Activated CD4-positive, alpha-beta T cell treated with anti-CD3 and anti-CD28 coated beads, Interleukin-2, amount 10 ng/mL, durations not matched to agents 7 days and 5 days (primary cell): ENCODE data around the gene TRAFD1. TPM values are rescaled to one million over a fixed set of nuclear protein-coding genes. Genes with fewer than 3 reads are reported as not detected.
A peak's percentile ranks its signal among the peaks of the same experiment; 100 is the strongest.

Source experiments
- CTCF ChIA-PET: fragments of 350-600 bp; sonication (Branson Sonifier 250); formaldehyde crosslinking; loops from one replicate; lab custom pipeline; 2021; ENCODE audit warnings: antibody characterized with exemption; lab: Charles Lee
- POLR2A ChIA-PET: fragments of 350-600 bp; sonication (Branson Sonifier 250); formaldehyde crosslinking; loops from one replicate; lab custom pipeline; 2021; ENCODE audit warnings: antibody characterized with exemption; lab: Charles Lee
- DNase-seq: peaks from one replicate; pipeline ENCODE4 v3.0.0-alpha.2; 2020
- H3K27ac Mint-ChIP-seq: one replicate; pipeline ENCODE4 v1.8.0; 2021; ENCODE audit warnings: mild to moderate bottlenecking, moderate library complexity, mixed read lengths
- H3K27me3 Mint-ChIP-seq: one replicate; pipeline ENCODE4 v1.8.0; 2021; ENCODE audit warnings: mixed read lengths
- H3K36me3 Mint-ChIP-seq: one replicate; pipeline ENCODE4 v1.8.0; 2021; ENCODE audit warnings: low read depth, mixed read lengths
- H3K4me1 Mint-ChIP-seq: one replicate; pipeline ENCODE4 v1.8.0; 2021; ENCODE audit warnings: mixed read lengths
- H3K4me3 Mint-ChIP-seq: one replicate; pipeline ENCODE4 v1.8.0; 2021; ENCODE audit warnings: mild to moderate bottlenecking, moderate library complexity, mixed read lengths
- H3K9me3 Mint-ChIP-seq: one replicate; pipeline ENCODE4 v1.8.0; 2021; ENCODE audit warnings: mixed read lengths
- total RNA-seq, 2 experiments: library from RNA; stranded (reverse); gene quantifications; one replicate each; pipeline ENCODE4 v1.2.3, GENCODE V29; 2021

TRAFD1 gene
- total RNA-seq, 2 experiments from 2014 or later = 68.9 to 70.4 TPM

DNA sequence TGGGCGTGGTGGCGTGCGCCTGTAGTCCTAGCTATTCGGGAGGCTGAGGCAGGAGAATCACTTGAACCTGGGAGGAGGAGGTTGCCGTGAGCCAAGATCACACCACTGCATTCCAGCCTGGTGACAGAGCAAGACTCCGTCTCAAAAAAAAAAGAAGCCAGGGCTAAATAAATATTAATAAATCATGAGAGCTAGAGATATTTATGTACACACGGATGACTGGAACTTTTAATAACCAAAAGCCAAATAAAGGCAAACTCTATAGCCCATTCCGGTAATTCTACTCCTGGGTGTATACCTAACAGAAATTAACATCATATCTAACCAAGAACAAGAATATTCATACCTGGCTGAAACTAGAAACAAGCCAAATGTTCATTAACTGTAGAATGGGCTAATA, 7.7 kb upstream of the TRAFD1 start:
- no peaks in the 10 kb centered on the region for H3K9me3 Mint-ChIP-seq
- peaks cover 3% of the 10 kb centered on the region for H3K27me3 Mint-ChIP-seq
- POLR2A ChIA-PET = no interaction called here
- DNase-seq = no peak
- no peaks in the 10 kb centered on the region for H3K36me3 Mint-ChIP-seq
- CTCF ChIA-PET = interaction anchor here (1.3 kb wide), 1 partner anchor 13 kb away, joined by 3 read pairs; no protein-coding TSS in a partner anchor
- H3K27ac Mint-ChIP-seq = no peak overlapping the region
- no peak overlapping the region for H3K4me3 Mint-ChIP-seq
- peaks cover 16% of the 10 kb centered on the region for H3K4me1 Mint-ChIP-seq

DNA sequence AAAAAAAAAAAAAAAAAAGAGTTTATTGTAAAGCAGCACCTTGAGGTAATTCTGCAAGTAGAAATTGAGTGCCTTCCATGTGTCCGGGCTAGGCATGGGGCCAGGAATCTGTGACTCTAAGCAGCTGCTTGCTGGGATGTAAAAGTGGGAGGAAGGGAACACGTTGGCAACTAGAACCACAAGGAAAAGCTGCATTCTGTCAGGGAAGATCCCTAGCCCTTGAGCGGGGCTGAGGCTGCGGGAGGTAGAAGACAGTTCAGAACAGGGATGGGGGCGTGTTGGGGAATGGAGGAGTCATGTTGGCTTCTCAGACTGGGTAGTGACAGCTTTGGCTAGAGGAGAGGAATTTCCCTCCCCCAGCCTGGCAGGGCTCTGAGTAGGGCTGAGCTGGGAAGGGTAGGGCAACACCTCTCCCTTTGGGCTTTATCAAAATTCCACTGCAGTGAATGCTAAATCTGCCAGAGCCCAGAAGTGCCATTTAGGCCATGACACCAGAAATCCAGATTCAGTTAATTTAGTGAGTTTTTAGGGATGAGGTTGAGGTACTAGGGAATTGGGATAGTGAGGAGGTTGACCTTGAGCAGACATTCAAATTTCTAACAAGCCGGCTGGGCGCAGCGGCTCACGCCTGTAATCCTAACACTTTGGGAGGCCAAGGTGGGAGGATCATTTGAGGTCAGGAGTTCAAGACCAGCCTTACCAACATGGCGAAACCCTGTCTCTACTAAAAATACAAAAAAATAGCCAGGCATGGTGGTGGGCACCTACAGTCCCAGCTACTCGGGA, 3.4 kb upstream of the TRAFD1 start:
- peaks cover 7% of the 10 kb centered on the region for H3K27me3 Mint-ChIP-seq

DNA sequence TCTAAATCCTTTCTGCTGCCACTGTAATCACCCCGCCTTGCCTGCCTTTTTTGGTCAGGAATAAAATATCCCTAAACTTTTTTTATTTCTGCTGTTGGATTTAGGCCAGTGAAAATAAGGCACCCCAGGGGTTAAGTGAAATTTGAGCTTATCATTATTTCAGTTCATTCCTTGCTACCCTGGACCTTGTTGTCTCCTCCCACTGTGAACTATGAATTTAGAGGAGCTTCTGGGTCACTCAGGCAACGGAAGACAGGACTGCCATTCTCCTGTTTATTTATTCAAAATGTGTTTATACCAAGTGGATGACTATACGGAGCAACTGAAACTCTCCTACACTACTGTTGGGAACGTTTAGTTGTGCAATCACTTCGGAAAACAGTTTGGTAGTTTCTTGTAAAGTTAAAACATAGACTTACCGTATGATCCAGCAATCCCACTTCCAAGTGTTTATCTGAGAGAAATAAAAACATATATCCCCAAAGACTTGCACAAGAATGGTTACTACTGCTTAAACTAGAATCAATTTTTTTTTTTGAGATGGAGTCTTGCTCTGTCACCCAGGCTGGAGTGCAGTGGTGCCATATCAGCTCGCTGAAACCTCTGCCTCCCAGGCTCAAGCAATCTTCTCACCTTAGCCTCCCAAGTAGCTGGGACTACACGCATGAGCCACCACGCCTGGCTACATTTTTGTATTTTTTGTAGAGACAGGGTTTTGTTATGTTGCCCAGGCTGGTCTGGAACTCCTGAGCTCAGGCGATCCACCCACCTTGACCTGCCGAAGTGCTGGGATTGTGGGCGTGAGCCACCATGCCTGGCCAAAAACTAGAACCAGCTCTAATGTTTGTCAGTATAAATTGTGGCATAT, 2.3 kb upstream of the TRAFD1 start:
- Mint-ChIP-seq H3K27ac (no peak overlapping the region), H3K9me3 (no peaks in the 10 kb centered on the region), H3K4me1 (peaks cover 25% of the 10 kb centered on the region), H3K4me3 (no peak overlapping the region), H3K27me3 (peaks cover 7% of the 10 kb centered on the region), H3K36me3 (peaks cover 11% of the 10 kb centered on the region)
- ChIA-PET CTCF (interaction anchor here (1.0 to 3.6 kb wide), 6 partner anchors 9 to 264 kb away, joined by 3 to 13 read pairs (median 4); no protein-coding TSS in a partner anchor), POLR2A (no interaction called here)
- no peak for DNase-seq

More for the DNA sequence above, 3.4 kb upstream of the TRAFD1 start:
- no peaks in the 10 kb centered on the region for H3K9me3 Mint-ChIP-seq
- H3K36me3 Mint-ChIP-seq = peaks cover 7% of the 10 kb centered on the region
- ChIA-PET CTCF (interaction anchor here (1.1 to 3.6 kb wide), 4 partner anchors 8 to 266 kb away, joined by 3 to 13 read pairs (median 5); no protein-coding TSS in a partner anchor), POLR2A (no interaction called here)
- peaks cover 18% of the 10 kb centered on the region for H3K4me1 Mint-ChIP-seq
- H3K4me3 Mint-ChIP-seq = no peak overlapping the region
- no peak for DNase-seq
- no peak overlapping the region for H3K27ac Mint-ChIP-seq

DNA sequence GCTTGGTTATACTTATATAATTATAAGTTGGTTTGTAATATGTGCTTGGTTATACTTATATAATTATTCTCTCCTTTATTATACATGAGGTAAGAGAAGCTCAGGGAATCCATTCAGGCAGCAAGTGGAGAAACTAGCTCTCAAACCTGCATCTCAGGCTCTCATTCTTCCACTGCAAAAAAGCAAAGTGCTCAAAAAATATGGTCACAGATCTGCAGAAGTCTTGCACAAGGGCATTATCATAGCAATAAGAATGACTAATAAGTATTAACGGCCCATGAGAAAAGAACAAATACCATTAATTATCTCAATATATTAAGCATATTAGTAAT, 476 bp upstream of the TRAFD1 start:
- H3K27me3 Mint-ChIP-seq = peaks cover 5% of the 10 kb centered on the region
- ChIA-PET POLR2A (interaction anchor here (0.5 to 1.5 kb wide), 6 partner anchors 8 to 853 kb away, joined by 3 to 4 read pairs (median 4); partner anchors contain the start of gene OAS2), CTCF (interaction anchor here (1.0 to 3.6 kb wide), 4 partner anchors 11 to 114 kb away, joined by 3 to 13 read pairs (median 7); partner anchors contain the start of gene NAA25)
- peaks cover 40% of the 10 kb centered on the region for H3K4me1 Mint-ChIP-seq
- H3K9me3 Mint-ChIP-seq = no peaks in the 10 kb centered on the region
- peaks cover 16% of the 10 kb centered on the region for H3K36me3 Mint-ChIP-seq
- DNase-seq = no peak
- H3K4me3 Mint-ChIP-seq = peak overlapping the region; percentile 92
- no peak overlapping the region for H3K27ac Mint-ChIP-seq

DNA sequence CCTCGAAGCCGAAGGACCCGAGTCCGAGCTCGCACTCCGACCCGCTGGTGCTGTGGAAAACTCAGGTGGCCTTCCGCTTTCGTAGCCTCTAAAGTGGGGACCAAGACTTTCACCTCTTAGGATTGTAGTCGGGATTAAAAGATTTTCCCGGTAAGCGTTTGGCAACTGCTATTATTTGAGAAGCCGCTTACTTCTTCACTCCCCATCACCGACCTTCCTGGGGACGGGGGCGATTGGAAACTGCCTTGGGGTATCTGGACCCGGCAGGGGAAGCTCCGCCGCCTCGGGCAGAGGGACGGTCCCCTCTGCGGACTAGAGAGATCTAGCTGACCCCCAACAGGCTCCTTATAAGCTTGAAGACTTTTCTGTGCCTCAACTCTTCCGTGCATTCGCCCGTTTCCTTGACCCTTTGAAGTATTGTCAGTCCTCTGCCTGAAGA, 659 bp downstream of the TRAFD1 start:
- Mint-ChIP-seq H3K4me1 (peaks cover 43% of the 10 kb centered on the region), H3K27me3 (peaks cover 5% of the 10 kb centered on the region), H3K9me3 (no peaks in the 10 kb centered on the region), H3K27ac (peak overlapping the region; percentile 86), H3K4me3 (peak overlapping the region; percentile 92), H3K36me3 (peaks cover 20% of the 10 kb centered on the region)
- CTCF ChIA-PET = interaction anchor here (0.5 to 2.6 kb wide), 5 partner anchors 10 to 114 kb away, joined by 3 to 11 read pairs (median 3); partner anchors contain the start of gene NAA25
- POLR2A ChIA-PET = interaction anchor here (1.5 kb wide), 1 partner anchor 852 kb away, joined by 3 read pairs; the partner anchor contains the start of gene OAS2
- DNase-seq = no peak

DNA sequence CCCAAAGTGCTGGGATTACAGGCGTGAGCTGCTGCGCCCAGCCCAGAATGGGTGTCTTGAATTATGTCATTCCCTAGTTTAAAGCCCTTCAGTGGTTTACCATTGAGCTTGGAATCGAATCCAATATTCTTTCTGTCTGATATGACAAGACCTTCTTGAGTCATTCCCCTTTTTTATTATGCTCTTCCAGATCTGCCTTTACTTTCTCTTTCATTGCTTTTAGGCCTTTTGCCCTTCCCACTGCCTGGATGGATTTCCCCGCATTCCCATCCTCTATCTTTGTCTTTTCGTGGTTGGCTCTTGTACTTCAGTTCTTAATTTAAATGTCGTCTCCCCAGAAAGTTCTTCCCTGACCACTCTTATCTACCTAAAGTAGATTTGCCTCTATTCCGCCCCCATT, 1.6 kb downstream of the TRAFD1 start:
- peak overlapping the region; percentile 86 for H3K27ac Mint-ChIP-seq
- peak overlapping the region; percentile 92 for H3K4me3 Mint-ChIP-seq
- H3K4me1 Mint-ChIP-seq = peaks cover 52% of the 10 kb centered on the region
- H3K27me3 Mint-ChIP-seq = peaks cover 5% of the 10 kb centered on the region
- POLR2A ChIA-PET = no interaction called here
- peaks cover 28% of the 10 kb centered on the region for H3K36me3 Mint-ChIP-seq
- CTCF ChIA-PET = interaction anchor here (0.6 to 2.6 kb wide), 4 partner anchors 18 to 65 kb away, joined by 3 to 11 read pairs (median 5); partner anchors contain the start of gene NAA25
- DNase-seq = no peak
- H3K9me3 Mint-ChIP-seq = no peaks in the 10 kb centered on the region

DNA sequence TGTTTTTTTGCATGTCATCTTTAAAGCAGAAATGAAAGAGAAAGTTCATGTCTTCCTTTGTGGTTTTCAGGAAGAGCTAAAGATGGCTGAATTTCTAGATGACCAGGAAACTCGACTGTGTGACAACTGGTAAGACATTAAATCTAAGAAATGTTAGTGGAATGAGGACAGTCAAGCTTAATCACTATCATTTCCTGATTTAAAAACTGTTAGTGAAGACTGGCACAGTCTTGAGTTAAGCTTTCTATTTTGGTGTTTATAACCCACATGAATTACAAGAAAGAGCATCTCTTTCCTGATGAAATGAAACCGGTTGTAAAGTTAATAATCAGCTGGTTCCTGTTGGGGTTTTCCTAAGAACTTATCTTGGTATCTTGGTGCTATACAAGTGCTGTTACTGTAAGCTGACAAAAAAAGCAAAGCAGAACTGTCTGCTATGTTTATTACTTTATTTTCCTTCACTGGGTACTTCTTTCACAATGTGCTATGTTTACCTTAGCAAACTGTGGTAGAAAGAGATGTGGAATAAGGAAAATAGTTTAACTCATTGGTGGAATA, 5.2 kb downstream of the TRAFD1 start:
- Mint-ChIP-seq H3K27ac (peak overlapping the region; percentile 89), H3K27me3 (no peaks in the 10 kb centered on the region), H3K4me1 (peaks cover 61% of the 10 kb centered on the region), H3K4me3 (peak overlapping the region; percentile 60), H3K9me3 (no peaks in the 10 kb centered on the region), H3K36me3 (peaks cover 49% of the 10 kb centered on the region)
- POLR2A ChIA-PET = interaction anchor here (0.6 to 2.3 kb wide), 3 partner anchors 22 to 117 kb away, joined by 4 to 8 read pairs (median 7); partner anchors contain the start of genes ERP29, NAA25 and TMEM116
- CTCF ChIA-PET = interaction anchor here (1.0 to 1.3 kb wide), 5 partner anchors 12 to 257 kb away, joined by 3 to 5 read pairs (median 3); no protein-coding TSS in a partner anchor
- DNase-seq = peak; percentile 20

DNA sequence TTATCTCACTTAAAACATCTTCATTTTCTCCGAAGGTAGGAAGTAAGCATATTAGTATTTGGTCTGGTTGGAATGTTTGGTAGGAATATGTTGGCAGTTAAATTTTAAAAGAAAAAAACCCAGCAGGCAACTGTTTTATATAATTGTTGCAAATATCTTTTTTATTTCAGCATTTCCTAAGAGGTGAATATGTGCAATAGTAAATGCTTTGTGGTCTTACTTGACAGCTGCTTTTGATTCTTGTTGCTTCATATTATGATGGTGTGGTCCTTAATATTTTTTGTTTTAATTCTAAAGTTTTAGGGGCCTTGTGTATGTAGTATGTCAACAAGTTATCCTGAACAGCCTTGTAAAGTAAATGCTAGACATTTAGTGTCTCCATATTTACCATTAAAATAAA, 6.3 kb downstream of the TRAFD1 start:
- ChIA-PET POLR2A (interaction anchor here (2.0 to 2.3 kb wide), 2 partner anchors 23 to 118 kb away, joined by 7 to 8 read pairs; partner anchors contain the start of genes ERP29, NAA25 and TMEM116), CTCF (interaction anchor here (0.6 to 1.9 kb wide), 6 partner anchors 8 to 210 kb away, joined by 3 to 9 read pairs (median 4); partner anchors contain the start of genes ERP29 and TMEM116)

DNA sequence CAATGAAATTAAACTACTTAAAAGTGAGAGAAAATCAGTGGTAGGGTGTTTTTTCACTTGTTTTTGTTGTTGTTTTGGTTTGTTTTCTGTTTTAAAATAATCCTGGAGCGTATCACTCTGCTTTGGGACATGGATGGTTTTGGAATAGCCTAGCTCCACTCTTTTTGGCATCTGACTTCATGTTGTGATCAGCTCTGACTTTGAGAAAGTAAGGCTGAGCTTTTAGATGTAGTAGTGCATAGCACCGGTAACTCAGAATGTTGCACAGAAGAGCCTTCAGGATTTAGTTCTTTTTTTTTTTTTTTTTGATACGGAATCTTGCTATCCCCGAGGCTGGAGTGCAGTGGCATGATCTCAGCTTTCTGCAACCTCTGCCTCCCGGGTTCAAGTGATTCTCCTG, 8.1 kb downstream of the TRAFD1 start:
- ChIA-PET CTCF (interaction anchor here (0.6 to 1.6 kb wide), 8 partner anchors 8 to 1972 kb away, joined by 3 to 6 read pairs (median 4); partner anchors contain the start of genes ERP29 and TMEM116), POLR2A (interaction anchor here (0.7 kb wide), 1 partner anchor 62 kb away, joined by 7 read pairs; no protein-coding TSS in a partner anchor)
- Mint-ChIP-seq H3K36me3 (peaks cover 42% of the 10 kb centered on the region), H3K27ac (no peak overlapping the region), H3K4me3 (no peak overlapping the region), H3K9me3 (no peaks in the 10 kb centered on the region), H3K4me1 (peaks cover 41% of the 10 kb centered on the region), H3K27me3 (no peaks in the 10 kb centered on the region)
- no peak for DNase-seq

More for the DNA sequence above, 6.3 kb downstream of the TRAFD1 start:
- Mint-ChIP-seq H3K27me3 (no peaks in the 10 kb centered on the region), H3K9me3 (no peaks in the 10 kb centered on the region), H3K4me3 (peak overlapping the region; percentile 44), H3K4me1 (peaks cover 56% of the 10 kb centered on the region), H3K36me3 (peaks cover 47% of the 10 kb centered on the region), H3K27ac (peak overlapping the region; percentile 89)
- DNase-seq = no peak

DNA sequence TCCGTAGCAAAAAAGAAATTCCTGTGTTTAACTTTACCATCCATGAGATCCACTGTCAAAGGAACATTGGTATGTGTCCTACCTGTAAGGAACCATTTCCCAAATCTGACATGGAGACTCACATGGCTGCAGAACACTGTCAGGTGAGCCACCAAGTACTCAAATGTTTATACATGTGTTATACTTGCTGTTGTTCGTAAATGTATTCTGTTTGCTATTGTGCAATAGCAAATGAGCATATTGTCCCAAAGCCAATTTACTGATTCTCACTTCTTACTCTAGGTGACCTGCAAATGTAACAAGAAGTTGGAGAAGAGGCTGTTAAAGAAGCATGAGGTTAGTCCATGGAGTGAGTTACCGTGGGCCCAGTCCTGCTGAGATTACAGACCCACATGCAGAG, 9.4 kb downstream of the TRAFD1 start:
- ChIA-PET CTCF (interaction anchor here (0.6 to 0.7 kb wide), 2 partner anchors 13 to 371 kb away, joined by 3 read pairs; no protein-coding TSS in a partner anchor), POLR2A (no interaction called here)
- Mint-ChIP-seq H3K27ac (no peak overlapping the region), H3K4me1 (peaks cover 29% of the 10 kb centered on the region), H3K27me3 (no peaks in the 10 kb centered on the region), H3K9me3 (no peaks in the 10 kb centered on the region), H3K4me3 (no peak overlapping the region), H3K36me3 (peaks cover 43% of the 10 kb centered on the region)
- no peak for DNase-seq

DNA sequence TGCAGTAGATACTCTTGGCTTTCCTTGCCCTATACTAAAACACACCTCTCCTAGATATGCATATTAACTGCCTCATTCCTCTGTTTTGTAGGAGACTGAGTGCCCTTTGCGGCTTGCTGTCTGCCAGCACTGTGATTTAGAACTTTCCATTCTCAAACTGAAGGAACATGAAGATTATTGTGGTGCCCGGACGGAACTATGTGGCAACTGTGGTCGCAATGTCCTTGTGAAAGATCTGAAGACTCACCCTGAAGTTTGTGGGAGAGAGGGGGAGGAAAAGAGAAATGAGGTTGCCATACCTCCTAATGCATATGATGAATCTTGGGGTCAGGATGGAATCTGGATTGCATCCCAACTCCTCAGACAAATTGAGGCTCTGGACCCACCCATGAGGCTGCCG, 15.4 kb downstream of the TRAFD1 start:
- H3K4me3 Mint-ChIP-seq = no peak overlapping the region
- H3K36me3 Mint-ChIP-seq = peaks cover 54% of the 10 kb centered on the region
- peaks cover 6% of the 10 kb centered on the region for H3K4me1 Mint-ChIP-seq
- H3K27ac Mint-ChIP-seq = no peak overlapping the region
- no peak for DNase-seq
- no peaks in the 10 kb centered on the region for H3K9me3 Mint-ChIP-seq
- H3K27me3 Mint-ChIP-seq = no peaks in the 10 kb centered on the region
- CTCF ChIA-PET = no interaction called here
- POLR2A ChIA-PET = no interaction called here
